SKM-1 (cell line): ENCODE data around the gene HS3ST3A1.
"Not testable (repeated sequence)": the region's sequence is repeated elsewhere in the genome, so short reads cannot be mapped to it uniquely, and the experiment has no call there.

Experiments
- DNase-seq: peaks from one replicate; lab custom pipeline; 2025; ENCODE audit not compliant: unreplicated experiment; lab: John Stamatoyannopoulos, UW

HS3ST3A1 gene

GRCh38 chr17:13498184-13498583 is 103.5 kb downstream of the HS3ST3A1 start:
- DNase-seq = no peak

- not testable (repeated sequence) for DNase-seq
These were observed 105.1 kb downstream of the HS3ST3A1 start for GRCh38 chr17:13496553-13497056.

- no peak for DNase-seq
These were observed 106.3 kb downstream of the HS3ST3A1 start for GRCh38 chr17:13495423-13495822.

- no peak for DNase-seq
These were observed 109.0 kb downstream of the HS3ST3A1 start for GRCh38 chr17:13492737-13493122.

GRCh38 chr17:13491916-13492736 is 109.6 kb downstream of the HS3ST3A1 start:
- no peak for DNase-seq

- DNase-seq = no peak
These were observed 110.2 kb downstream of the HS3ST3A1 start for GRCh38 chr17:13491491-13491890.

- no peak for DNase-seq
These were observed 110.7 kb downstream of the HS3ST3A1 start for GRCh38 chr17:13490906-13491482.

- no peak for DNase-seq
These were observed 111.3 kb downstream of the HS3ST3A1 start for GRCh38 chr17:13490427-13490826.

GRCh38 chr17:13485327-13485726 is 116.4 kb downstream of the HS3ST3A1 start:
- peak; percentile 11 for DNase-seq

GRCh38 chr17:13484020-13484419 is 117.7 kb downstream of the HS3ST3A1 start:
- DNase-seq = no peak

- DNase-seq = no peak
These were observed 120.9 kb downstream of the HS3ST3A1 start for GRCh38 chr17:13480877-13481276.

- no peak for DNase-seq
These were observed 123.4 kb downstream of the HS3ST3A1 start for GRCh38 chr17:13478326-13478830.

- DNase-seq = no peak
These were observed 124.5 kb downstream of the HS3ST3A1 start for GRCh38 chr17:13477180-13477611.

- DNase-seq = no peak
These were observed 125.0 kb downstream of the HS3ST3A1 start for GRCh38 chr17:13476720-13477119.

GRCh38 chr17:13475574-13476223 is 126.0 kb downstream of the HS3ST3A1 start:
- DNase-seq = no peak

- no peak for DNase-seq
These were observed 127.5 kb downstream of the HS3ST3A1 start for GRCh38 chr17:13474073-13474800.

GRCh38 chr17:13465678-13466077 is 136.1 kb downstream of the HS3ST3A1 start:
- DNase-seq = no peak

- no peak for DNase-seq
These were observed 139.0 kb downstream of the HS3ST3A1 start for GRCh38 chr17:13462673-13463124.

GRCh38 chr17:13462146-13462545 is 139.6 kb downstream of the HS3ST3A1 start:
- no peak for DNase-seq

- DNase-seq = no peak
These were observed 141.3 kb downstream of the HS3ST3A1 start for GRCh38 chr17:13460261-13461000.
